GM11168 (cell line): ENCODE results near the gene SLIT1.

Source experiments
- in situ Hi-C: fragments of 300-500 bp; cut with MboI; formaldehyde crosslinking; loops from one replicate; pipeline ENCODE4 v1.12.0; 2022; ENCODE audit warnings: low sequenced_read_pairs; ENCODE audit not compliant: unreplicated experiment

Gene SLIT1

GRCh38 chr10:97120370-97120769 lies 65.4 kb downstream of the SLIT1 start:
- in situ Hi-C loops = no loop called here

- in situ Hi-C loops = loop anchor here (5.0 kb wide), 1 partner anchor 37 kb away; no protein-coding TSS in a partner anchor
Observed at GRCh38 chr10:97119058-97119745, 66.6 kb downstream of the SLIT1 start.

GRCh38 chr10:97117372-97117771 lies 68.4 kb downstream of the SLIT1 start:
- in situ Hi-C loops = loop anchor here (5.0 kb wide), 1 partner anchor 35 kb away; no protein-coding TSS in a partner anchor

DNA sequence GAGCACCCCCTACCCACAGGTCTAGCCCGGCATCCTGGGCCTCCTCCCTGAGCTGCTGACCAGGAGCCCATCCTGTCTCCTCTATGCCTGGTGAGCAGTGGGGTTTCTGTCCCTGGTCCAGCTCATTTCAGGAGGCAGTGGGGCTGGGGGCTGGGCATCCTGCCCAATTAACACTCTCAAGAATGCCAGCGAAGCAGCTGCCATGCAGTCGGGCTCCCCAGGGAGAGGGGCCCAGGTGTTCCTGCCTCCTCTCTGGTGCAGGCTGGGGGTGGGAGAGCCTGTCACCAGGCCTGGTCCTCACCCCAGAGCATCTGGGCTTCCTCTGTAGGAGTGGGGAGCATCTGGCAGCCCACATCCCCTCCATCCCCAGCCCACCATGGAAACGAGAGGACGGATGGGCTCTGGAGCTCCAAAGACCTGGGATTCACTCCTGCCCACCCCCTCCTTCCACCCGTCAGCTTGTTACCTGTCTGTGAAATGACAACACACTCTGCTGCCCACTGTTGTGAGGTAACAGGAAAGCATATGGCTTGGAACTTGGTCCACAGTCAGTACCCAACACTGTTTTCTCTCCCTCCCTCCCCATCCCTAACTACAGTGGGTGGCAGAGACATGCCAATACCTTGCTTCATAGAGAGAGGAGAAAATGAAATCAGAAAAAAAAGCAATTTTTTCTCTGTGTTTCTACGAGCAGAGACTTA lies 69.1 kb downstream of the SLIT1 start:
- in situ Hi-C loops = loop anchor here (5.0 kb wide), 1 partner anchor 34 kb away; no protein-coding TSS in a partner anchor

DNA sequence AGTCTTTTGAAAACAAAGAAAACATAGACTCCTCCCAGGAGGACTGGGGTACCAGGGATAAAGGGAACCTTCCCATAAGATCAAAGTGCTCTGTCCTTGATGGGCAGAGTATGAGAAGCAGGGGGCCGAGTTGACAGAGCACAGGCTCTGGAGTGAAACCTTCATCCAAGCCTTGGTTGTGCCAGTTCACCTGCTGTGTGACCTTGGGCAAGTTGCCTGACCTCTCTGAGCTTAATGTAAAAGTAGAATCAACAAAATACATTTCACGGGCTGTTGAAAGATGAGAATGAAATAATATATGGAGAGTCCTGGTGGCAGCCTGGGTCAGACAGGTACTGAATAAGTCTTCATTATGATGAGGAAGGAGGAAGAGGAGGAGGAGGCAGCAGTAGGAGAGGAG lies 69.9 kb downstream of the SLIT1 start:
- in situ Hi-C loops = loop anchor here (5.0 kb wide), 1 partner anchor 34 kb away; no protein-coding TSS in a partner anchor

- in situ Hi-C loops = no loop called here
Observed at GRCh38 chr10:97111615-97112014, 74.1 kb downstream of the SLIT1 start.

- in situ Hi-C loops = no loop called here
Observed at GRCh38 chr10:97109547-97109946, 76.2 kb downstream of the SLIT1 start.

DNA sequence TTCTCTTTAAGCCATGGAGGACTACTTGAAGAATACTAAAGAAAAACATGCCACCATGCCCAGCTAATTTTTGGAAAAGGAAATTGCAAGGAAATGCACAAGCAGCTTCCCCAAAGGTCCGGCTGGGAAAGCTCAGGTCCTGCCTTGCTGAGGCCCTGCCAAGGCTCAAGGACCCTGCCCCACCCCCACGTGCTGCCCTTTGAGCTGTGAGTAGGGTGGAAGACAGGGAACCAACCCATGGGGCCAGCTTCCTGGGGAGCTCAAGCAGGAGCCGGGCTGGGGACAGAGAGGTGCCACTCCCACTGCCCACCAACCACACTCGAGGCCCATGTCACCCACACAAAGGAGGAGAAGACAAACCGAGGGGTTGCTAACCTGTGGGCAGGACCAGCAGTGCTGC lies 78.2 kb downstream of the SLIT1 start:
- in situ Hi-C loops = no loop called here

GRCh38 chr10:97106207-97106606 lies 79.6 kb downstream of the SLIT1 start:
- in situ Hi-C loops = no loop called here

DNA sequence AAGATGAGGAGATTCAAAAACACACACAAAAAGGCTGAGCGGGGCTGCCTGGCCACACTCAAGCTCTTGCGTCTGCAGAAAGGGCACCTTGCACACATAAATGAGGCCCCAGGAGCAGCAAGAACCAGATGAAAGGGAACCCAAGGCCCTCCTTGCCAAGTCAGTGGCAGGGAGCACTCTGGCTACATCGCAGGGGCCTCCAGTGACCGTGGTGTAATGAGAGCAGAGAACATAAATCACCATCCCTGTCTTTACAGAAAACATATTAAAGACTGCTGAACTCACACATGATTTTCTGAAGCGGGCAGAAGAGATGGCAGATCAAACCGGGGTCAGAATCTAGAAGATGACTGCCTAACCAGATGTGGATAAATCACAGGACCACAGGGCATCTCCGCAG lies 80.5 kb downstream of the SLIT1 start:
- in situ Hi-C loops = no loop called here

DNA sequence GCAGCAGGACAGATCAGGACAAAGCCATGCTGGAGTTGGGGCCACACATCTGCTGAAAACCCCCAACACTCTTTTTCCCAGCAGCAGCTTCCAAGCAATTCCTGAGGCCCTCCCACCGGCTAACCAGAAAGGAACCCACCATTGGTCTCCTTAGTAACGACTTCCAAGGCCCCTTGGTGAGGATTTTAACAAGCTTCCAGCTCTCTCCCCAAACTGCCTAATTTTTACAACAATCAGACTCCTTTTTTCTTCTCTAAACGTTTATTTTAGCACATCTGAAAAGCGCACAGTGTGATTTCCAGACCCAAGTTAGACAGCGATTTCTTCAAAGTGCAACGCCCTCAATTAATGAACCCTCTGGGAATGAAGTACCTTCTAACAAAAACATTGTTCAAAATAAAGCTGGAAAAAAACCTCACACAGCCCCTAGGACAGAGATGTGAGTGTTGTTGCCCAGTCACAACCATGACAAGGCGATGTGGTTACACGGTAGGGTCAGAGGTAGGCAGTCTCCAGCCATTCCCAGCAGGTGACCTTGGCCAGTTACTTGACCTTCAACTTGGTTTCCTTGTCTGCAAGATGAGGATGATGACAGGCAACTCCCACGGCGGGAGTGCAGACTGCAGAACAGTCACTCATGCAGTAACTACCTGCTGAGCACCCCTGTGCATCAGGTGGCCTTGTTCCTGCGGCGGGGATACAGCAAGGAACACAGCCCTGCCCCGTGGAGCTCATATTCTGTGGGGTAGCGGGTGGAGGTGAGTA lies 82.3 kb downstream of the SLIT1 start:
- in situ Hi-C loops = no loop called here

- in situ Hi-C loops = no loop called here
Observed at GRCh38 chr10:97102441-97102840, 83.3 kb downstream of the SLIT1 start.

- in situ Hi-C loops = no loop called here
Observed at GRCh38 chr10:97101166-97101940, 84.4 kb downstream of the SLIT1 start.

- in situ Hi-C loops = no loop called here
Observed at GRCh38 chr10:97100657-97101056, 85.1 kb downstream of the SLIT1 start.

GRCh38 chr10:97099868-97100267 lies 85.9 kb downstream of the SLIT1 start:
- in situ Hi-C loops = no loop called here

DNA sequence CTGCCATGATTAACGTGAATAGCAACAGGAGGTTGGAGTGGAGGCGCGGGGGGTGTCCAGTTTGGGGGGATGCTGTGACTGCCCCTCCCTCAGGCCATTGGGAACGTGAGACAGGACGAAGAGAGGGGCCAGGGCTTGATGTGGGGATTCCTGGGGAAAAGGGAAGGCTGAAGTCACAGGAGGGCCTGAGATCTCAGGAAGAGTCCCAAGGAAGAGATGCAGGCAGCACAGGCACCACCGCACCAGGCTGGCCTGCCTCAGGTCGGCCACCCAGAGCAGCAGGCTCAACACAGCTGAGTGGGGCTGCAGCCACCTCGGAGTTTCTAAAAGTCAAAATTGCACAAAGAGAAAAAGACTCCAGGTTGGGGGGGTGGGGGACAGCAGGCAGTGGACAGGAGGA lies 86.7 kb downstream of the SLIT1 start:
- in situ Hi-C loops = no loop called here

DNA sequence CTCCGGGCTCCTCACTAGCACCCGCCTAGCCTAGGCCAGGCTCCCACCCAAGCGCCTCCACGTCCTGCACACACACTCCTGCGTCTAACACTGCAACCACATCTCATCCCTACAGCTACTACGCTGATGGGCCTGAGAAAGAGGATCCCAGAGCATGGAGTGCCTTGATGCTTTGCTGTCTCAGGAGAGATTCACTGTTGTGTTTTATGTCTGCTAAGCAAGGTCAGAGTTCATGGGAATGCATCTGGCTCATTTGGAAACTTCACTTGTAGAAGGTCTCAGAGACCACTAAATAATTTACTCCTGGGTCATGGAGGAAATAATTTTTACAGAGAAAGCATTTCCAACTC lies 88.7 kb downstream of the SLIT1 start:
- in situ Hi-C loops = no loop called here

GRCh38 chr10:97096261-97097083 lies 89.3 kb downstream of the SLIT1 start:
- in situ Hi-C loops = no loop called here

DNA sequence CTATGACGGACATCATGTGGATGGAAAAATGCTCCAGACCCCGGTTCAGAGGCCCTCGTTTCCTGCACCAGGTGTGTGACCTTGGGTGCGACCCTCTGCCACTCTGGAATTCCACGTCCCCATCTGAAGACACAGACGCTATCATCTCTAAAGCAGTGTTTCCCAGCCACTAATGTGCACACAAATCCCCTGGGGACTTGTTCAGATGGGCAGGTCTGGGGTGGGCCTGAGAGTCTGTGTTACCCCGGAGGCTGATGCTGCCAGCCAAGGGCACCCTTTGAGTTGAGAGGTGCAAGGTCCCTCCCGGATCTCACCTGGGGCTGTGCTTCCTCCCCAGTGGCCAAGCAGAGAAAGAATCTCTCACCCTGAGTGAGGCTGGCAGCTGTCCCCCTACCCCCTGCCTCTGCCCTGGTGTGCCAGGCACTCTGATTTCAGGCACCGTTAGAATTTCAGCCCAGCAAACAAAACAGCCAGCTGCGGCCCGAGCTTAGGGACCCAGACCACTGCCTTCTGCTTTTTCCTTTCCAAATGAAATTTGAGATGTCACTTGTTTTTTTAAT lies 90.0 kb downstream of the SLIT1 start:
- in situ Hi-C loops = no loop called here
